Nephron progenitor cell (in vitro differentiated cells): ENCODE measurements around the gene HRG.

Experiments
- DNase-seq: peaks from one replicate; pipeline ENCODE4 v3.0.0; 2021
- H3K27ac Mint-ChIP-seq: 2 replicates; pipeline ENCODE4 v1.8.0; 2021; ENCODE audit warnings: mild to moderate bottlenecking, moderate library complexity, mixed read lengths
- H3K27me3 Mint-ChIP-seq: 2 replicates; pipeline ENCODE4 v1.8.0; 2021; ENCODE audit warnings: mild to moderate bottlenecking, low read depth, mixed read lengths; ENCODE audit not compliant: poor library complexity
- H3K36me3 Mint-ChIP-seq: 2 replicates; pipeline ENCODE4 v1.8.0; 2021; ENCODE audit warnings: low read depth, mixed read lengths
- H3K4me1 Mint-ChIP-seq: 2 replicates; pipeline ENCODE4 v1.8.0; 2021; ENCODE audit warnings: mixed read lengths
- H3K4me3 Mint-ChIP-seq: 2 replicates; pipeline ENCODE4 v1.8.0; 2021; ENCODE audit warnings: mild to moderate bottlenecking, moderate library complexity, mixed read lengths
- H3K9me3 Mint-ChIP-seq: 2 replicates; pipeline ENCODE4 v1.8.0; 2021; ENCODE audit warnings: mild to moderate bottlenecking, moderate library complexity, mixed read lengths
- TF ChIP-seq, protein P1 (sequence below): fragments of 200-600 bp; sonication (generic); IDR thresholded peaks from 2 replicates; pipeline ENCODE4 v1.5.0; 2021; ENCODE audit warnings: antibody characterized with exemption

HRG gene

DNA sequence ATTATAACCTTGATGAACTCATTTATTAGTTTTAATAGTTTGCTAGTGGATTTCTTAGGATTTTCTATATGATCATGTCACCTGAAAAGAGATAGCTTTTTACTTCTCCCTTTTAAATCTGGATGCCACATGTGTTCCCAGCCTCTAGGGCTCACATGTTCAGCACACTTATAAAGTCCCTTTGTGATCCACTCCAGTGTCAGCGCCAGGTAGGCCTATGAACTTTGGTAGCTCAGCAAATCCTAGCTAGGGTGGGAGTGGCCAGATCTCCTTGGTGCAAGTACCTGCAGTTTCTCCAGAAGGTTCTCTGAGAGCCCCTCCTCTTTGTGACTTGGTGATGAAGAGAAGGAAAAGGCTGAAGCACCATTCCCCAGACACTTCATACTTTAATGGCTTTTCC is 17.0 kb upstream of the HRG start:
- Mint-ChIP-seq H3K27me3 (peaks cover 19% of the 10 kb centered on the region), H3K27ac (no peak overlapping the region), H3K9me3 (no peaks in the 10 kb centered on the region), H3K4me1 (peaks cover 13% of the 10 kb centered on the region), H3K36me3 (no peaks in the 10 kb centered on the region), H3K4me3 (no peak overlapping the region)
- TF ChIP-seq, protein P1, sequence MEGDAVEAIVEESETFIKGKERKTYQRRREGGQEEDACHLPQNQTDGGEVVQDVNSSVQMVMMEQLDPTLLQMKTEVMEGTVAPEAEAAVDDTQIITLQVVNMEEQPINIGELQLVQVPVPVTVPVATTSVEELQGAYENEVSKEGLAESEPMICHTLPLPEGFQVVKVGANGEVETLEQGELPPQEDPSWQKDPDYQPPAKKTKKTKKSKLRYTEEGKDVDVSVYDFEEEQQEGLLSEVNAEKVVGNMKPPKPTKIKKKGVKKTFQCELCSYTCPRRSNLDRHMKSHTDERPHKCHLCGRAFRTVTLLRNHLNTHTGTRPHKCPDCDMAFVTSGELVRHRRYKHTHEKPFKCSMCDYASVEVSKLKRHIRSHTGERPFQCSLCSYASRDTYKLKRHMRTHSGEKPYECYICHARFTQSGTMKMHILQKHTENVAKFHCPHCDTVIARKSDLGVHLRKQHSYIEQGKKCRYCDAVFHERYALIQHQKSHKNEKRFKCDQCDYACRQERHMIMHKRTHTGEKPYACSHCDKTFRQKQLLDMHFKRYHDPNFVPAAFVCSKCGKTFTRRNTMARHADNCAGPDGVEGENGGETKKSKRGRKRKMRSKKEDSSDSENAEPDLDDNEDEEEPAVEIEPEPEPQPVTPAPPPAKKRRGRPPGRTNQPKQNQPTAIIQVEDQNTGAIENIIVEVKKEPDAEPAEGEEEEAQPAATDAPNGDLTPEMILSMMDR, result no peak
- no peak for DNase-seq

DNA sequence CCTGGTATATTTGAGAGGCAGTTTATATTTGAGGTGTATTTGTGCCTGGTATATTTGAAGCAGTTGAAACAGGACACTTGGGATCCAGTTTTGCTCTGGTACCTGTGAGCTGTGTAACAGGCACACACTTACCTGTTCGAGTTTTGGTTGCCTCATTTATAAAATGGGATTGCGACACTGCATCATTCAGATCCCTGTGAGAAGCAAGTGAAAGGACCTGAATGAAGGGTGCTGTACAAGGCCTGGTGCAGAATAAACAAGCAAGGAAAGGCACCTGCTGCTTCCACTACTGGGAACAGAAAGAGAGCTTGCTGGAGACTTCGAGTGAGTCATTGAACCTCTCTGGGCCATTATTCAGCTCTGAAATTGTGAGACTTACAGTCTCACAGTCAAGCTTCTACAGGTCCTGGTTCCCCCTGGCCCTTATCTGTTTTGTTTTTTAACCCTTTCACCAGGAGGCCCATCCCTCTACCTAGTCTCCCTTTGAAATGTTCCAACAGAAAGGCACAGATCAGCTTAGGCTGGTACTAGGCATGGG is 14.1 kb upstream of the HRG start:
- H3K9me3 Mint-ChIP-seq, result no peaks in the 10 kb centered on the region
- DNase-seq, result no peak
- no peaks in the 10 kb centered on the region for H3K36me3 Mint-ChIP-seq
- no peak overlapping the region for H3K4me3 Mint-ChIP-seq
- H3K27ac Mint-ChIP-seq, result no peak overlapping the region
- peaks cover 11% of the 10 kb centered on the region for H3K27me3 Mint-ChIP-seq
- TF ChIP-seq, protein P1, result no peak
- peaks cover 24% of the 10 kb centered on the region for H3K4me1 Mint-ChIP-seq

DNA sequence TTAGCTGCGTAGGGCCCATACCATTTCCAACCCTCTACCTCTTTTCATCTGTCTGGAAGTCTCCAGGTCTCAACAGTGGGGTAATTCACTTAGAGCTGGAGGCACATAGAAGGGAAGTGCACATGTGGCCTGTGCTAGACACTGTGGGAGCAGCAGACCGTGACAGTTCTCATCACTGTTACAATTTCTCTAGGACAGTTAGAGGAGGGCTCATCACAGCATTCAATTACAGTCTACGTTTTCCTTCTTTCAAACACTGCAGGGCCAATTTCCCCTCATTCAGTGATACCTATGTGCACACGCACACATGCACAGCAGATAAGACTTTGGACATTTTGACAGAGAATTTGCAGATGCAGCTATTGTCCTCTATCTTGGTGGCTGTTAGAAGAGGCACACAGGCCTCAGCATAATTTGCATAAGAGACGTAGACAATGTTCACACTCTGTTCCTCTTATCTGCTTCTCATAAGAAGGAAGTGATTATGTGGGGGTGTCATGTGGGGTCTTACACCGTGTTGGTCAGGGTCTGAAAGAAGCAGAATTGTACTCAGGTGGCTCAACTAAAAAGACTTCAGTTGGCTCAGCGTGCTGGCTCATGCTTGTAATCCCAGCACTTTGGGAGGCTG is 12.6 kb upstream of the HRG start:
- Mint-ChIP-seq H3K27me3 (peaks cover 11% of the 10 kb centered on the region), H3K27ac (no peak overlapping the region), H3K36me3 (no peaks in the 10 kb centered on the region), H3K9me3 (peaks cover 3% of the 10 kb centered on the region), H3K4me3 (no peak overlapping the region), H3K4me1 (peaks cover 24% of the 10 kb centered on the region)
- TF ChIP-seq, protein P1, result no peak
- DNase-seq, result no peak

DNA sequence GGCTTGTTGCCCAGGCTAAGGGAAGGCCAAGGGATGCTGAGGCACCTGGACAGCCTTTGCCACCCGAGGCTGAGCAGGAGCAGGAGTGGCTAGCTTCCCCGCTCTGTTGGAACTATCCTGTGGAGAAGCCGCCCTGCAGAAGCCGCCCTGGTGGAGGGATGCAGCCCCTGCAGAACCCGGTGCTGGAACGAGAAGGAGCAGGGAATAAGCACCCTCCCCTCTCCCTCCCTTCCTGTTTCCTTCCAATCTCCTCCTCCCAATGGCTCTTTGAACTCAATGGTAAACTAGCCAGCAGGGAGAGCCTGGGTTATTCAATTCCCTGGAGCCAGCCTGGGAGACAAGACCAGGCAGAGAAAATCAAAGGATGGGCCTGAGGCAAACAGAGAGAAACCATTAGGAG is 11.8 kb upstream of the HRG start:
- DNase-seq, result peak; percentile 42
- H3K9me3 Mint-ChIP-seq, result peaks cover 11% of the 10 kb centered on the region
- peaks cover 24% of the 10 kb centered on the region for H3K4me1 Mint-ChIP-seq
- H3K27ac Mint-ChIP-seq, result no peak overlapping the region
- no peaks in the 10 kb centered on the region for H3K36me3 Mint-ChIP-seq
- H3K4me3 Mint-ChIP-seq, result no peak overlapping the region
- TF ChIP-seq, protein P1, result peak; percentile 18
- peaks cover 11% of the 10 kb centered on the region for H3K27me3 Mint-ChIP-seq

DNA sequence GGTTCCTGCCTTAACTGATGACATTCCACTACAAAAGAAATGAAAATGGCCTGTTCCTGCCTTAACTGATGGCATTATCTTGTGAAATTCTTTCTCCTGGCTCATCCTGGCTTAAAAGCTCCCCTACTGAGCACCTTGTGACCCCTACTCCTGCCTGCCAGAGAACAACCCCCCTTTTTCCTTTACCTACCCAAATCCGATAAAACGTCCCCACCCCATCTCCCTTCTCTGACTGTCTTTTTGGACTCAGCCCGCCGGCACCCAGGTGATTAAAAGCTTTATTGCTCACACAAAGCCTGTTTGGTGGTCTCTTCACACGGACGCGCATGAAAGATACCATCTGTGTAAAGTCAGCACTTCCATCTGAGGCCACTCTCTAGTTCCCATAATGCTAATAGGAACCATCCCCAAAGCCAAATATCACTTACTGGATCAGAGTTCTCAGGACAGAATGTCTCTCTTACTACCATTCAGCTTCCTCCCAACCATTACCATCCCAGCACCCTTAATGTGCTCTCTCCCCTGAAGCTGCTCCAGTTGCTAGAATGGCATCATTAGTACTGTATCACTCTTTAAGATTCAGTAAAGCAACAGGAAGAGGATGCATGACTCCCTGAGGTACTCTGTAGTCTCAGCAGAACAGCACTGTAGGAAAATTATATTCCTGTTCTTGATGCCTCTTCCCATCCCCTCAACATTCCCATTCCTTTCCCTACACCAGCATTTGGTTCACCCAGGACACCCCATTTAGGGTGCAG is 2.3 kb upstream of the HRG start:
- H3K9me3 Mint-ChIP-seq, result peaks cover 8% of the 10 kb centered on the region
- DNase-seq, result no peak
- no peaks in the 10 kb centered on the region for H3K36me3 Mint-ChIP-seq
- H3K4me1 Mint-ChIP-seq, result peaks cover 31% of the 10 kb centered on the region
- peaks cover 6% of the 10 kb centered on the region for H3K27me3 Mint-ChIP-seq
- H3K4me3 Mint-ChIP-seq, result no peak overlapping the region
- TF ChIP-seq, protein P1, result no peak
- H3K27ac Mint-ChIP-seq, result no peak overlapping the region
